GM19468 (cell line): ENCODE data around the gene C16orf92.

Experiments
- ATAC-seq: cut with Tn5 transposase; IDR thresholded peaks from one replicate; pipeline ENCODE4 v1.9.1; 2021; ENCODE audit warnings: mild to moderate bottlenecking, moderate library complexity, moderate number of reproducible peaks; ENCODE audit not compliant: unreplicated experiment; ENCODE audit errors: extremely low read depth

Gene C16orf92

GRCh38 chr16:30022887-30023286 lies at the start of gene C16orf92:
Gene C16orf92, plus strand, starts transcription at chr16:30023198. Its CDS starts 143 bp downstream, at chr16:30023341.
- no peak for ATAC-seq

- peak; percentile 95 for ATAC-seq
Measured at GRCh38 chr16:29973384-29974246, 49.4 kb upstream of the C16orf92 start, which contains the start of gene TAOK2. Gene TAOK2, plus strand, starts transcription at chr16:29973868. Its CDS starts 3,905 bp downstream, at chr16:29977773.

GRCh38 chr16:29974291-29975133 lies 48.5 kb upstream of the C16orf92 start:
- no peak for ATAC-seq

- ATAC-seq, result no peak
Measured at GRCh38 chr16:29975134-29975538, 47.9 kb upstream of the C16orf92 start.

- ATAC-seq, result no peak
Measured at GRCh38 chr16:29975811-29976511, 47.0 kb upstream of the C16orf92 start.

- no peak for ATAC-seq
Measured at GRCh38 chr16:29977063-29977825, 45.8 kb upstream of the C16orf92 start.

GRCh38 chr16:29978081-29978480 lies 44.9 kb upstream of the C16orf92 start:
- no peak for ATAC-seq

GRCh38 chr16:29978564-29979270 lies 44.3 kb upstream of the C16orf92 start:
- no peak for ATAC-seq

- ATAC-seq, result no peak
Measured at GRCh38 chr16:29982560-29983419, 40.2 kb upstream of the C16orf92 start.

GRCh38 chr16:29983420-29984136 lies 39.4 kb upstream of the C16orf92 start:
- no peak for ATAC-seq

GRCh38 chr16:29984137-29984763 lies 38.7 kb upstream of the C16orf92 start:
- ATAC-seq, result no peak

GRCh38 chr16:29984764-29985147 lies 38.2 kb upstream of the C16orf92 start:
- ATAC-seq, result no peak

- no peak for ATAC-seq
Measured at GRCh38 chr16:29985271-29985811, 37.7 kb upstream of the C16orf92 start.

- ATAC-seq, result no peak
Measured at GRCh38 chr16:29986231-29986630, 36.8 kb upstream of the C16orf92 start.

GRCh38 chr16:29986931-29987330 lies 36.1 kb upstream of the C16orf92 start:
- ATAC-seq, result no peak

GRCh38 chr16:29987371-29988085 lies 35.5 kb upstream of the C16orf92 start:
- ATAC-seq, result no peak
